Mesenchymal stem cell (in vitro differentiated cells and primary cell): ENCODE data around the gene H1-8.

ENCODE experiments used
- DNase-seq: peaks from one replicate; pipeline ENCODE4 v3.0.0-alpha.2; 2013
- H2AFZ ChIP-seq: one replicate; pipeline ENCODE4 v1.6.1; 2013; ENCODE audit warnings: low read depth, mild to moderate bottlenecking, control low read depth, inconsistent platforms, low read length, moderate library complexity
- H2AK5ac ChIP-seq: 2 replicates; pipeline ENCODE4 v1.6.1; 2013; ENCODE audit warnings: low read length, moderate library complexity, mild to moderate bottlenecking, inconsistent platforms; ENCODE audit not compliant: severe bottlenecking
- H2BK120ac ChIP-seq: one replicate; pipeline ENCODE4 v1.6.1; 2013; ENCODE audit warnings: low read depth, mild to moderate bottlenecking, inconsistent platforms, low read length, moderate library complexity
- H2BK12ac ChIP-seq, 2 experiments: one replicate each; pipeline ENCODE4 v1.6.1; 2013; ENCODE audit warnings: inconsistent platforms in 2 of 2, low read length in 2 of 2, mild to moderate bottlenecking in 2 of 2, moderate library complexity in 2 of 2, control low read depth in 1 of 2
- H2BK15ac ChIP-seq: one replicate; pipeline ENCODE4 v1.6.1; 2013; ENCODE audit warnings: mild to moderate bottlenecking, low read depth, inconsistent platforms; ENCODE audit not compliant: poor library complexity, severe bottlenecking
- H2BK5ac ChIP-seq: 2 replicates; pipeline ENCODE4 v1.6.1; 2013; ENCODE audit warnings: low read depth, mild to moderate bottlenecking, low read length, control low read depth, inconsistent platforms; ENCODE audit not compliant: poor library complexity, severe bottlenecking
- H3K14ac ChIP-seq, 2 experiments: one replicate each; pipeline ENCODE4 v1.6.1; 2013; ENCODE audit warnings: inconsistent platforms in 2 of 2, low read length in 2 of 2, control low read depth in 1 of 2, mild to moderate bottlenecking in 1 of 2, moderate library complexity in 1 of 2
- H3K18ac ChIP-seq, 2 experiments: one replicate each; pipeline ENCODE4 v1.6.1; 2013; ENCODE audit warnings: inconsistent platforms in 2 of 2, low read length in 2 of 2, control low read depth in 1 of 2, low read depth in 1 of 2, mild to moderate bottlenecking in 1 of 2
- H3K23ac ChIP-seq, 2 experiments: one replicate each; pipeline ENCODE4 v1.6.1; 2013; ENCODE audit warnings: inconsistent platforms in 2 of 2, low read length in 2 of 2, mild to moderate bottlenecking in 2 of 2, moderate library complexity in 2 of 2, control low read depth in 1 of 2
- H3K27ac ChIP-seq: 2 replicates; pipeline ENCODE4 v1.5.1; 2013; ENCODE audit warnings: mild to moderate bottlenecking, moderate library complexity, low read length, control low read depth, inconsistent platforms; ENCODE audit not compliant: poor library complexity, severe bottlenecking
- H3K27me3 ChIP-seq, 2 experiments: 2 replicates each; pipeline versions ENCODE4 v1.6.1 to v1.7.0; 2013; ENCODE audit warnings: low read length in 2 of 2, mild to moderate bottlenecking in 2 of 2, moderate library complexity in 2 of 2, control low read depth in 1 of 2, inconsistent platforms in 1 of 2; ENCODE audit not compliant: control insufficient read depth in 1 of 2, insufficient read depth in 1 of 2
- H3K36me3 ChIP-seq, 2 experiments: 2 replicates each; pipeline versions ENCODE4 v1.6.1 to v1.7.0; 2013; ENCODE audit warnings: low read length in 2 of 2, control low read depth in 1 of 2, inconsistent platforms in 1 of 2, low read depth in 1 of 2, mild to moderate bottlenecking in 1 of 2; ENCODE audit not compliant: insufficient read depth in 2 of 2, control insufficient read depth in 1 of 2
- H3K4ac ChIP-seq, 2 experiments: one replicate each; pipeline ENCODE4 v1.6.1; 2013; ENCODE audit warnings: inconsistent platforms in 2 of 2, low read length in 2 of 2, mild to moderate bottlenecking in 2 of 2, moderate library complexity in 2 of 2, control low read depth in 1 of 2, low read depth in 1 of 2
- H3K4me1 ChIP-seq: 2 replicates; pipeline ENCODE4 v1.6.1; 2013; ENCODE audit warnings: low read depth, low read length, control low read depth; ENCODE audit not compliant: control insufficient read depth, insufficient read depth
- H3K4me2 ChIP-seq: 2 replicates; pipeline ENCODE4 v1.6.1; 2013; ENCODE audit warnings: low read length, mild to moderate bottlenecking, inconsistent platforms; ENCODE audit not compliant: poor library complexity, severe bottlenecking
- H3K4me3 ChIP-seq, 2 experiments: 2 replicates each; pipeline versions ENCODE4 v1.5.1 to v1.7.0; 2013; ENCODE audit warnings: low read length in 2 of 2, mild to moderate bottlenecking in 2 of 2, control low read depth in 1 of 2, low read depth in 1 of 2; ENCODE audit not compliant: insufficient read depth in 1 of 2
- H3K79me1 ChIP-seq: replicated peaks from 2 replicates; pipeline ENCODE4 v1.6.1; 2013; ENCODE audit warnings: mild to moderate bottlenecking, control low read depth, low read length, inconsistent platforms; ENCODE audit not compliant: poor library complexity, severe bottlenecking
- H3K9ac ChIP-seq: 2 replicates; pipeline ENCODE4 v1.7.0; 2013; ENCODE audit warnings: mild to moderate bottlenecking, low read length, moderate library complexity
- H3K9me3 ChIP-seq: 2 replicates; pipeline ENCODE4 v1.7.0; 2013; ENCODE audit warnings: mild to moderate bottlenecking, low read length; ENCODE audit not compliant: control insufficient read depth
- H4K8ac ChIP-seq: one replicate; pipeline ENCODE4 v1.6.1; 2013; ENCODE audit warnings: inconsistent platforms, mild to moderate bottlenecking, low read length, moderate library complexity
- H4K91ac ChIP-seq: one replicate; pipeline ENCODE4 v1.6.1; 2013; ENCODE audit warnings: mild to moderate bottlenecking, low read length, inconsistent platforms
- WGBS: methylation state at CpG from one replicate; pipeline ENCODE4 v1.1.7; 2013; ENCODE audit warnings: mixed read lengths; 5-methylcytosine and 5-hydroxymethylcytosine counted together

H1-8 gene

DNA sequence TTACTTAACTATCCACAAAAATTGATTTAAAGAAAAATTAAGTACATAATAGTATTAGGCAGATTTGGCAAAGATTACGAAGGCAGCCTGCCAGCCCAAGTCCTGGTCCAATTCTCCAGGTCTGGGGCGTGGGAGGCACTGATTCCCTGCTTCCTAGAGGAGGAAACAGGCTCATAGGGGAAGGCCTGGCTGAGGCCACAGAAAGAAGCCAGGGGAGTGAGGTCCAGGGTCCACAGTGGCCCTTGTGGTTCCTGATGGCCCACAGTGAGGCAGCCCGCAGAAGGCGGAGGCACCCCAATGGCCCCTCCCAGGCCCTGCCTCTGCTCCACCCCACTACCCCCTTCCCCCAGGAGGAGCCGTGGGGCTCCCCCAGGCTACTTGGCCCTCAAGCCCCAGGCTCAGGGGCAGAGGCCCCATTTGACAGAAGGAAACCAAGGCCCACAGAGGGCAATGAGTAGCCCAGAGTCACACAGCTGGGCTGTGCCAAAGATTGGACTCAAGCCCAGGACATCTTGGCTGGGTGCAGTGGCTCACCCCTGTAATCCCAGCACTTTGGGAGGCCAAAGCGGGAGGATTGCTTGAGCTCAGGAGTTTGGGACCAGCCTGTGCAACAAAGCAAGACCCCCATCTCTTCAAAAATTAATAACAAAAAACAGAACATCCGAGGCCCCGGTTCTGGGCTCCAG is 21.0 kb downstream of the H1-8 start:
- H3K23ac ChIP-seq: no peak overlapping the region
- no peak overlapping the region for H2BK120ac ChIP-seq
- H3K9ac ChIP-seq: peak overlapping the region; percentile 59
- H3K27ac ChIP-seq: no peak overlapping the region
- H2BK5ac ChIP-seq: no peak overlapping the region
- H3K4ac ChIP-seq: no peak overlapping the region
- H3K4me3 ChIP-seq: no peak overlapping the region
- H3K27me3 ChIP-seq: no peaks in the 10 kb centered on the region
- H2AK5ac ChIP-seq: peak overlapping the region; percentile 6
- 90% methylated on average over 8 of the region's 8 CpGs for WGBS
- peak overlapping the region; percentile 12 for H4K8ac ChIP-seq
- H3K14ac ChIP-seq: no peak overlapping the region
- H3K36me3 ChIP-seq: peaks cover 70 to 75% of the 10 kb centered on the region in 2 experiments
- peak overlapping the region in 1 of 2 experiments; percentile 28 for H3K18ac ChIP-seq
- H2BK12ac ChIP-seq: no peak overlapping the region
- H2BK15ac ChIP-seq: no peak overlapping the region
- H3K79me1 ChIP-seq: peaks cover 3% of the 10 kb centered on the region
- DNase-seq: no peak
- no peak overlapping the region for H2AFZ ChIP-seq
- H3K4me2 ChIP-seq: no peak overlapping the region
- no peak overlapping the region for H4K91ac ChIP-seq
- peaks cover 38% of the 10 kb centered on the region for H3K4me1 ChIP-seq
- no peaks in the 10 kb centered on the region for H3K9me3 ChIP-seq

DNA sequence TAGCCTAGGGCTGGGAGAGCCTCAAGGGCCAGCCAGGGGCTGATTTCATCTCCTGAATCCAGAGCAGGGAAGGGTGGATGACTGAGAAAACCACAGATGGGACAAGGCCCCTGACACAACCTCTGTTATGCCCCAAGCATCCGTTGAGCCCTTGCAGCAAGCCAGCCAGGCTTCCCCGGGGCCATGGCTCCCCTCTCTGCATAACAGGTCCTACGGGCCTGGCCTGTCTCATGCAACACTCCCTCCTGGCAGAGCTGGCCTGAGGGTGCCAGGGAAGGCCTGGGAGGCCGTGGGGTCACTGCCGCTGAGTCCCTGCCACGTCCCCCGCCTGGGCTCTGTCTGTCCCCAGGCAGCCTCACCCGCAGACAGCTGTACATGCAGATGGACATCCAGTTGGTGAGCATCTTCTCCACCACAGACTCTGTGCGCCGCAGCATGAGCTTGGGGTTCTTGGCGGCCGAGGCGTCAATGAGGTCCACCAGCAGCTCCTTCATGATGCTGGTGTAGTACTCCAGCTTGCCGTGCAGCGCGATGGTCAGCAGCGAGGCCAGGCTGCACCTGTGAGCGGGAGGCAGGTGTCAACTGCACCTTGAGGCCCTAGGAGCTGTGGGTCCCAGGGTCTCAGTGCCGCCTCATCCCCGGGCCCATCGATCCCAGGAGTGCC is 22.1 kb downstream of the H1-8 start:
- Histone ChIP-seq H2BK5ac (no peak overlapping the region), H2BK120ac (no peak overlapping the region), H4K8ac (peak overlapping the region; percentile 52), H3K4me2 (no peak overlapping the region), H2BK15ac (no peak overlapping the region), H3K27ac (no peak overlapping the region), H3K14ac (peak overlapping the region in 1 of 2 experiments; percentile 37), H3K79me1 (peaks cover 3% of the 10 kb centered on the region), H3K18ac (no peak overlapping the region), H3K9ac (peak overlapping the region; percentile 59), H3K27me3 (no peaks in the 10 kb centered on the region), H3K4me3 (no peak overlapping the region), H2AFZ (no peak overlapping the region), H3K4me1 (peaks cover 26% of the 10 kb centered on the region), H2AK5ac (no peak overlapping the region), H2BK12ac (no peak overlapping the region), H3K9me3 (no peaks in the 10 kb centered on the region), H3K36me3 (peaks cover 71 to 72% of the 10 kb centered on the region in 2 experiments), H4K91ac (no peak overlapping the region), H3K23ac (no peak overlapping the region), H3K4ac (no peak overlapping the region)
- 96% methylated on average over 21 of the region's 21 CpGs for WGBS
- DNase-seq: no peak

DNA sequence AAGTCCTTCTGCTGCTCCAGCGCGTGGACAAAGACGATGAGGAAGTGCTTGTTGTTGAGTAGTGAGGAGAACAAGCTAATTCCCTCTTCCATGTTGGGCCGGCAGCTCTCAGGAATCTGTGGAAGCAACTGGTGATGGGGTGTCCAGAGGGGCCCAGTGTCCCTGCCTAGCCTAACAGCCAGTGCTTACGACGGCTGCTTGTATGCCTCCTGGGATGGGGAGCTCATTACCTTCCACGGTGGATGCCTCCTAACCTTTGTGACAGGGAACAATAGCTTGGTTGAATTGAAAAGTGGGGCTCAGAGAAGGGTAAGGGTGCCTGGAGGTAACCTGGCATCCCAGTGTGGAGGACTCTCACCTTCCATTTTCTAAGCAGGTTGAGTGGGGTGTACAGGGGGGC is 22.9 kb downstream of the H1-8 start:
- Histone ChIP-seq H3K27ac (no peak overlapping the region), H3K9me3 (no peaks in the 10 kb centered on the region), H3K9ac (no peak overlapping the region), H3K4me2 (no peak overlapping the region), H3K36me3 (peaks cover 77 to 79% of the 10 kb centered on the region in 2 experiments), H3K23ac (no peak overlapping the region), H3K18ac (no peak overlapping the region), H2BK12ac (no peak overlapping the region), H3K14ac (no peak overlapping the region), H2AK5ac (no peak overlapping the region), H2BK15ac (no peak overlapping the region), H2BK120ac (no peak overlapping the region), H3K4me1 (peaks cover 20% of the 10 kb centered on the region), H3K27me3 (no peaks in the 10 kb centered on the region), H3K4ac (no peak overlapping the region), H2AFZ (no peak overlapping the region), H3K4me3 (no peak overlapping the region), H3K79me1 (peaks cover 3% of the 10 kb centered on the region), H4K91ac (no peak overlapping the region), H4K8ac (no peak overlapping the region), H2BK5ac (no peak overlapping the region)
- DNase-seq: no peak
- 97% methylated on average over 7 of the region's 7 CpGs for WGBS

DNA sequence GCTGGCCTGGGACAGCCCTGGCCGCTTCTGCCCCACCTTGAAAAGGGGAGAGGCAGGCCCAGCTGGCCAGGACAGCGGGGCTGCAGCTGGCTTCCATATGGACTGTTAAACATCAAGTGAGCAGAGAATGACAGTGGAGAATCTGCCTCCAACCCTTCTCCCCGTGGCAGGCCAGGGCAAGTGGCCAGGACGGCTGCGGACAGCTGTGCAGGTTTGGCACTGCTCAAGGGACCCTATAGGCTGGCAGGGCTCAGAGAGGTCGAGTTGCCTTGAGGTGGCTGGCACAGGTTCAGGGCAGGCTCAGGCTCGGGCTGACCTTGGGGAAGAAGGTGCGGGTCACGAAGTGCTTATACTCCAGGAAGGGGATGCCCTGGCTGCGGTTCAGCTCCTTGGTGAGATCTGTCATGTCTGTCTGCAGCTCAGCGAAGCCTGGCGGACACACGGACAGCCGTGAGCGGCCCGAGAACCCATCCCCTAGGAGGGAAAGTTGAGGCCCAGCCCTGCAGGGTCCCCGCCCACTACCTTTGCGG is 24.3 kb downstream of the H1-8 start:
- no peaks in the 10 kb centered on the region for H3K27me3 ChIP-seq
- H3K9me3 ChIP-seq: no peaks in the 10 kb centered on the region
- no peak overlapping the region for H2BK12ac ChIP-seq
- WGBS: 84% methylated on average over 18 of the region's 18 CpGs
- H3K4me3 ChIP-seq: no peak overlapping the region
- H3K4ac ChIP-seq: no peak overlapping the region
- H3K23ac ChIP-seq: no peak overlapping the region
- no peak overlapping the region for H4K8ac ChIP-seq
- no peak overlapping the region for H3K14ac ChIP-seq
- H2BK5ac ChIP-seq: no peak overlapping the region
- H3K18ac ChIP-seq: no peak overlapping the region
- H3K79me1 ChIP-seq: peaks cover 2% of the 10 kb centered on the region
- no peak overlapping the region for H2BK120ac ChIP-seq
- H2AFZ ChIP-seq: no peak overlapping the region
- no peak overlapping the region for H3K4me2 ChIP-seq
- peak overlapping the region; percentile 41 for H4K91ac ChIP-seq
- no peak overlapping the region for H2AK5ac ChIP-seq
- peaks cover 10% of the 10 kb centered on the region for H3K4me1 ChIP-seq
- no peak overlapping the region for H3K27ac ChIP-seq
- no peak overlapping the region for H3K9ac ChIP-seq
- DNase-seq: no peak
- no peak overlapping the region for H2BK15ac ChIP-seq
- peaks cover 84% of the 10 kb centered on the region in 2 experiments for H3K36me3 ChIP-seq
